Measurements from ENCODE around the gene FCHO2. TPM values are rescaled to one million over a fixed set of nuclear protein-coding genes. Genes with fewer than 3 reads are reported as not detected.
A peak's percentile ranks its signal among the peaks of the same experiment; 100 is the strongest.

The FCHO2 gene
- polyA plus RNA-seq, 3 donors = 25.3 to 34.8 (median 31.7) TPM

DNA sequence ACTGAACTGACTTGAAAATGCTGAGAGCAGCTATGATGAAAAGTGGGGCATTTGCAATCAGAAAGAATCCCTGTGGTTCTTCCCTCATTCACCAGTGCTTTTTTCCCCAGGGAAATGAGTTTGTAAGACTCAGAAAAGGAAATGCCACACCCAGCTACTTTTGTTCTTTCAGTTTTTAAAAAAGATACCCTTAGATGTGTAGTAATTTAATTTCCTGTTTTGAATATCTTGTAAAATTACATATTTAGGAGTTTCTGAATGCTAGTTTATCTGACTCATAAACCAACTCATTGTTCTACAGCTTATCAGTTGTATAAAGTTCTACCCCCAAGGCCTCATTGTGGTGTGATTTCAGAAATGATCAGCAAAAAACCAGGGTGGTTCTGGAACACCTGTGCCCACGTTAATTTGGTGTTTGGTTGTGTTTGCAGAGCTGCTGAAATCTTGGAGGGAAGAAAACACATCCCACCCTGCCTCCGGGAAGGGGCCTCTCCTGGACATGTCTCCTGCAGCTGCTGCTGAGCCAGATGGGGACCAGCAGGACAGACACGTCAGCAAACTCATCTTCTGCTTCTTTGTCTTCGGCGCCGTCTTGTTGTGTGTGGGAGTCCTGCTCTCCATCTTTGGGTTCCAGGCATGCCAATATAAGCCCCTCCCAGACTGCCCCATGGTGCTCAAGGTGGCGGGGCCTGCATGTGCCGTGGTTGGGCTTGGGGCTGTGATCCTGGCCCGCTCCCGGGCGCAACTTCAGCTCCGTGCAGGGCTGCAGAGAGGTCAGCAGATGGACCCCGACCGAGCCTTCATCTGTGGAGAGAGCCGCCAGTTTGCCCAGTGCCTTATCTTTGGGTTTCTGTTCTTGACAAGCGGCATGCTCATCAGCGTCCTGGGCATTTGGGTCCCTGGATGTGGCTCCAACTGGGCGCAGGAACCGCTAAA is 167.3 kb downstream of the FCHO2 start:
- no peak for DNase-seq (ENCODE audit: extremely low read depth in 1 of 11, low read depth in 9 of 11, low spot score in 4 of 11)

DNA sequence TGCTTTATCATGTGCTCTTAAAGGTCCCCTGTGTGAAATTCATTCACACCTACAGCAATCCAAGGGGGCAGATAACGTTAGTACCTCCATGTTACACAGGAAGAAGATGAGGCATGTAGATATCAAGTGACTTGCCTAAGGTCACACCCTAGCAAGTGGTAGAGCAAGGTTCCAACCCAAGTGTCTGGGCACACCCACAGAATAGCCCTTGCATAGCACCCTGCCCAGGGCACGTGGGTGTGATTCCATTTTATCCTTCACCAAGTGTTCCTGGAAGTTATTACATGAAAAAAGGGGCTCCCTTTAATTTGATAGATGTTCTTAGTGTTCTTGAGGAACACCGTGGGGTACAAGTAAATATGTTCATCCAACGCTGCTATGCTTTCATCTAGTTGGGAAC is 169.4 kb downstream of the FCHO2 start:
- no peak for DNase-seq (ENCODE audit: extremely low read depth in 1 of 11, low read depth in 9 of 11, low spot score in 4 of 11)

DNA sequence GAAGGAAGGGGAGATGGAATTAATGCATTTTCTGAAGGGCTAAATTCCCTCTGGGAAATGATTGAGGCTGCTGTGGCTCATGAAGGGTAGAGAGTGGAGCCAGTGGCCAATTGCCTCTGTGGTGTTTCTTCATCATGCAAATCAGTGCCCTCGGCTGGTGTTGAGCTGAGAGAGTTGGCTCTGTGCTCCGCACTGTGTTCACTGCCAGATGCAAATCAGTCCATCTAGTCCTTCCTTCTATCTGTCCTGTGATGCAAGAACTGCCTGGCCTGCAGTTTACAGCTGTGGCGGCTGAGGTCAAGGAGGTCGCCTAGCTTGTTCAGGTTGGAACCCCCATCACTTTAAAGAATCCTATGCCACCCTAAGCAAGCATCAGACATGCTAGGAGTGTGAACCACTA is 170.5 kb downstream of the FCHO2 start:
- no peak for DNase-seq (ENCODE audit: extremely low read depth in 1 of 11, low read depth in 9 of 11, low spot score in 4 of 11)

DNA sequence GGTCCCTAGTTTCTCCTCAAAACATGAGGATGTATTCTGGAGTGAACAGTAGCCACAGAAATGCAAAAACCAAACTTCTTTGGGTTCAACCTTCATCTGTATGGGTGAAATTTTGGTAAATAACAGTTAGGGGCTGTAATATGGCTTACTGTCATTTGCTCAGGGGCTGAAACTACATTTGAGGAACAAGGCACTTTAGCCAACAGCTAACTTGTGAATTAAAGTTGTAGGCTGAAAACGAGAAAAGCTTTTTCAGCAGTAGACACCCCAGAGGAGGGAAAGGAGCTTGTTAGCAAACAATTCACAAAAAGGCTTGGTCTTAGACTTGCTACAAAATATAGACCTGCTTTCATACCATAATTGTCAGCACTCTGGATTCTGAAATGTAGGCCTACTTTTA is 171.1 kb downstream of the FCHO2 start:
- DNase-seq (ENCODE audit: extremely low read depth in 1 of 11, low read depth in 9 of 11, low spot score in 4 of 11) = no peak

DNA sequence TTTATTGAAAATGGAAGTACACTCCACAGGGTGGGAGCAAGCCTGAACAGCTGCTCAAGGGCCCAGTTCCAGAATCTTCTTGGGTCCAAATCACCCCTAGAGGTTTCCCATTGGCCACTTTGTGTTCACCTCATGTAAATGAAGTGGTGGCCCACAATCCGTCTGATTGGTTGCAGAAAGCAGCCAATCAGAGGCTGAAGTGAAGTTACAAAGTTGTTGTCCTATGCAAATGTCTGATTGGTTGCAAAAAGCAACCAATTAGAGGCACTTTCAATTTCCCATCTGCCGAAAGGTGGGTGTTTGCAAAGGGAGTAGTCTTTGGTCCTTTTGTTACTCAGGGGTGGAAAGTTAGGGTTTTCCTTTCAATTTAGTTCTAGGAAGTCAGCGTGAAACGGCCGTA is 173.3 kb downstream of the FCHO2 start:
- DNase-seq (ENCODE audit: extremely low read depth in 1 of 11, low read depth in 9 of 11, low spot score in 4 of 11) = no peak

DNA sequence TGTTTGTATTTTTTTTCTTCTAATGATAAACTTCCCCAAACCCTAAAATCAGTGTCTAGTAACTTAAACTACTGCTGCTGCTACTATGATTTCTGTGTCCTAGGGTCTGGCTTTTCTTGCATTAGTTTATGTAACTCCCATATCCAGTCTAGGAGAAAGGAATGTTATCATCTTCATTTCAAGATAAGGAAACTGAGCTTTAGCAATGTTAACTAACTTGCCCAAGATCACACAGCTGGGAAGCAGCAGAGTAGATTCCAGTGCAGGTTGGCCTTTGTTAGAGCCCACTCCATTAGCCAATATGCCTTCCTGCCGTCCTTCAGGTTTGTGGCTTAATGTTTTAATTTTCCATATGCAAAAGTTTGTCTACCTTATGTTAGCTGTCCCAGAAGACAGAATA is 175.0 kb downstream of the FCHO2 start:
- DNase-seq (ENCODE audit: extremely low read depth in 1 of 11, low read depth in 9 of 11, low spot score in 4 of 11) = no peak

DNA sequence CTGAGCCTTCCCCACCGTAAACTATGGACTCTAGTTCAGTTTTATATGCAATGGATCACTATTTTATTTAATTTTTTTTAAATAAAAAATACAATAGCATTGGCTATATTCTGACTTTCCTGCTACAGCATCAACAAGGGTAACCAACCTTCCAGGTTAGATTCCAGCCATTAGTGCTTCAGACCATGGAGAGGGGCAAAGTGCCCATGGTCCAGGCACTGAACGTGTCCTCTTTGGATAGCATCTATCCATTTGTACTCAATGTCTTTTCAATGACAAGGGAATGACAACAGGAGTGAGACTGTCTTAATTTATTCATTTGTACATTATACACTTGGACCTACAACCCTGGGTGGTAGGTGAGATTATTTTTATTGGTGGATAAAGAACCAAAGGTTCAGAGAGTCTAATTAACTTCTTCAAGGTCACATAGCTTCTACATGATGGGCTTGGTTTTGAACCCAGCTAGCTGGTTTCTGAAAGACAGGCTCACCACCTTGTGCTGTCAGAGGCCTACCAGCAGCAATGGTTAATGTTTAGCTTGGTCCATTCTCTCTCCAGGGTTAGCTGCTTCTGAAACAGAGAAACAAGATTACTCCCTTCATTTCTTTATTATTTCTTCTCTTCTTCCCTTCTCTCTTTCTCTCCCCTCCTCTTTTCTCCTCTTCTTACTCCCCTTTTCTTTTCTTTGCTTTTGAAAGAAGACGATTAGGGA is 176.0 kb downstream of the FCHO2 start:
- no peak for DNase-seq (ENCODE audit: extremely low read depth in 1 of 11, low read depth in 9 of 11, low spot score in 4 of 11)

DNA sequence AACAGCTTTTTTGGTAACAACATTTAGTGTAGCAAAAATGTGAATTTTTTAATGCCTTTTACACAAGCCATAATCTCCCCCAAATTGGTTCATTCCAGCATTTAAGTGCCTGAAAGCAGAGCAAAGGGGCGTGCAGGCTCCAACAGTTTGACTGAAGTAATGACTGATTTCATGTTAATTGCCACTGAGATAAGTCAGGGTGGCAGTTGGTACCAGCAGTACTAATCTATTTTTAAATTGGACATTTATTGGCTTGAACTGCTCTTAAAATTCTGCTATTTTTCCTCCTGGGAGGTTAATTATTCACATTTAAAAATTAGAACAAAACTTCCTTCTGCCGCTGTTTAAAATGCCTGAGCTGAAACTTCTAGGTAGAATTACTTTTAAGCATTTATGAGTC is 176.9 kb downstream of the FCHO2 start:
- DNase-seq (ENCODE audit: extremely low read depth in 1 of 11, low read depth in 9 of 11, low spot score in 4 of 11) = no peak

DNA sequence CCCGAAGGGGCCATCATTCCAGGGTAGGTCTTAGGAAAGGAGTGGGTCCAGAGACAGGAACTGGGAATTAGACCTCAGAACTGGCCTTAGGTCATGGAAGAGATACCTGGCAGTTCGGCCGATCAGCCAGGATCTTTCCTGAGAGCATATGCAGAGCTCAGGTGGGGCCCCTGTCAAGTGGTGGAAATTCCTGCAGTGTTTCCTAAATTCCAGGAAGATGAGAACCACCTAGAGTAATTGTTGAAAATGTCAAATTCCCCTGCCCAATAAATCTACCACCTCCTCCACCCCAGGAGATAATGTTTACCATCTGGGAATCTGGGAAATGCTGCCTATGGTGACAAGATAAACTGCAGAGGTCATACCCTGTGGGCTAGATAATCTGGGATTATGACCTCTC is 179.2 kb downstream of the FCHO2 start:
- no peak for DNase-seq (ENCODE audit: extremely low read depth in 1 of 11, low read depth in 9 of 11, low spot score in 4 of 11)

DNA sequence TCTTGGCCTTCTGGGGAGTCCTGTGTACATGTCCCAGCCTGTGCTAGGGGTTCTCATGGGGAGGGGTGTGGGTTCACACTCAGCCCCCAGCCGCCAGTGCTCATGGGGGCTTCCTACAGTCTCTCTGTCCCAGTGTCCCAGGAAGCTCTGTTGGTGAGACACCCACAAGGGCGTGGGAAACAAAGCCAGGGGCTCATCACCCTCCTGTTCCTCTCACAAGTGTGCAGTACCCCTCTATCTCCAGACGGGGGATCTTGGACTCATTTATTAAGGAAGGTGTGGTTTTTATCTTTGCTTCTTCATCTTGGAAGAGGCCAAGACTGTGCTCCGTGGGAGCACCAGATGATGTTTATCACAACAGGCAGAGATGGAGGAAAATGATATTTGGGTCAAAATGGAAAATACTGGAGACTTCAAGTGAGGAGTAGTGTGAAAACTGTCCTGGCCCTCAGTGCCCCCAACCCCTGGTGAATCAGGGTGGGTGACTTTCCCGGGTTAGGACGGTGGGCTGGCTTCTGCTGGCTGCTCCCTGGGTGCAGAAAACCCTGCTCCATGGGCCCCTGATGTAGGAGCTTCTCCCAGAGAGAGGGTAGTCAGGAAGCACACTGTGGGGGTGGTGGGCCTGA is 179.7 kb downstream of the FCHO2 start:
- no peak for DNase-seq (ENCODE audit: extremely low read depth in 1 of 11, low read depth in 9 of 11, low spot score in 4 of 11)

DNA sequence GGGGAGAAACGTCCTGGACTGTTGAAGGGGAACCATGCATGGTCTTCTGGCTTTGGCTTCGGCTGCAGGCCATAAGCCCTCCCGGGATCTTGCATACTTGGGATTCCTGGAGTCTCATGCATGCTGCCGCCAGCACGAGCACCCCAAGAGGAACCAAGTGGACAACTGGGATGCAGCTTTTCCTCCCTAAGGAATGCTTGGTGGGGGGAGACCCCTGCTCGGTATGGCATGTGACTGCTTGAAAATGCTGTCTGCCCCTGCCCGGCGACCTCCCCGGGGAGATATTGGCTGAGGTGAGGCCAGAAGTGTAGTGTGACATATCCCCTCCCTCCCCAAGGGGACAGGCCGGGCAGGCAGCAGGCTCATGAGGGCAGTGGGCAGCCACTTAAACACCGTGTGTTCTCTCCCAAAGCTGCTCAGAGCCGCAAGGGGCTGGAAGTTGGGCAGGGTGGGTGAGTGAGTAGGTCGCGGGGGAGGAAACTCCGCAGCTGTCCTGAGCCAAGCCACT is 180.3 kb downstream of the FCHO2 start:
- peak in 5 of 11 donors; percentile 33 to 75 (median 72) for DNase-seq (ENCODE audit: extremely low read depth in 1 of 11, low read depth in 9 of 11, low spot score in 4 of 11)

DNA sequence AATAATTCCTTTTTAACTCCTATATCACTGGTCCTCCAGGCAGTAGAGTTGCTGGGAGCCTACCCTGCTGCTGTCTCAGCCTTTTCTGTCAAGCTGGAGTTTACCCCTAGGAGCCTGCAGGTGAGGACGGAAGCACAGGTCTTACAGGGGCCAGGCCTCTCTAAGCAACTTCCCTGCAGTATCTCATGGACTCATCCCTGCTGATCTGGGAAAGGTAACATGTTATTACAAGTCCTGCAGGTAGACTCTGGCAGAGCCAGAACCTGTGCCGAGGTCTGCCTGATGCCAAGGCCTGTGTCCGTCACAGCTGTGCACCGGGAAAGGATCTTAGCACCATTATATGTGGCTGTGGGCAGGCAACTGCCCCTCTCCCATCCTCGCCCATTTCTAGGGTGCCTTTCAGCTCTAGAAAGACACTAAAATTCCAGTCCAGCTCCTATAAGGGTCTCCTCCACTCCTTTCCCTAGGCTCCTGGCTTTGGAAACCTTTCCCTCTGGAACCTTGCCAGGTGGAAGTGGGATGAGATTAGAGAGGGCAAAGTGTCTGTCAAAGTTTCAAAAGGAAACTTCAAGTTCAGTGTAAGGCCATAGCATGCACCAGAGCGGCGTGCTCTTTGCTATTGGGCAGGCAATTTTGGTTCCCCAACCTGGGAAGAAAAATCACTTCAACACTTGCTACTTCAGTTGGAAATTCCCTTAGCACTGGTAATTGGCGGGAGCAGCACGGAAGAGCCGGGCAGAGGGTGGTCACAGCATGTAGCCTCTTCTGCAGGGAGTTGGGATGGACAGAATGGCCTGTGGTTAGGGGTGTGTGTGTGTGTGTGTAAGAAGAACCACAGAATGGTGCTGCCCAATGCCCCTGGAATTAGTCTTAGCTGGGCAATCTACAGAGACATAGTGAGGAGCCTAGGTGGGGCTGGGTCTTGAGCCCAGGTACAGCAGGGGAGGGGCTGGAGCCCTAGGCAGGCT is 182.0 kb downstream of the FCHO2 start:
- DNase-seq (ENCODE audit: extremely low read depth in 1 of 11, low read depth in 9 of 11, low spot score in 4 of 11) = no peak

DNA sequence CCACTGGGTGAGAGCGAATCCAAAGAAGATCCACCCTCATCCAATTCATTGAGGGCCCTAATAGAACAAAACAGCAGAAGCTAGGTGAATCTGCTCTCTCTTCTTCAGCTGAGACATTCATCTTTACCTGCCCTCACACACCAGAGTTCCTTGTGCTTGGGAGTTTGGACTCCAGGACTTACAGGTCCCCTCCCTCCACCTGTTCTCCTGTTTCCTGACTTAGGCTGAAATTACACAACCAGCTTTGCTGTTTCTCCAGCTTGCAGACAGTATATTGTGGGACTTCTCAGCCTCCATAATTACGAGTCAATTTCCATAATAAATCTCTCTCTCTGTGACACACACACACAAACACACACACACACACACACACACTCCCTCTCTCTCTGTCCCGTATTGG is 183.6 kb downstream of the FCHO2 start:
- no peak for DNase-seq (ENCODE audit: extremely low read depth in 1 of 11, low read depth in 9 of 11, low spot score in 4 of 11)

Other genes starting within 250 kb of the FCHO2 start
- 10 to 100 TPM; 90.1 to 99.8 (median 95.0) TPM for gene TNPO1, start 139.4 kb upstream of the FCHO2 start, polyA plus RNA-seq (ENCODE audit: insufficient read length in 3 of 3)
- 1 to 10 TPM; 4.4 to 9.1 (median 5.9) TPM for gene TMEM171, start 164.5 kb downstream of the FCHO2 start, polyA plus RNA-seq (ENCODE audit: insufficient read length in 3 of 3)
- 10 to 100 TPM; 17.1 to 22.8 (median 17.2) TPM for gene TMEM174, start 217.2 kb downstream of the FCHO2 start, polyA plus RNA-seq (ENCODE audit: insufficient read length in 3 of 3)